ENCODE measurements around the gene PGBD5. TPM values are rescaled to one million over a fixed set of nuclear protein-coding genes. Genes with fewer than 3 reads are reported as not detected.
A peak's percentile ranks its signal among the peaks of the same experiment; 100 is the strongest.

The PGBD5 gene
- polyA plus RNA-seq, 1 donor from 2014 or later, result not detected

DNA sequence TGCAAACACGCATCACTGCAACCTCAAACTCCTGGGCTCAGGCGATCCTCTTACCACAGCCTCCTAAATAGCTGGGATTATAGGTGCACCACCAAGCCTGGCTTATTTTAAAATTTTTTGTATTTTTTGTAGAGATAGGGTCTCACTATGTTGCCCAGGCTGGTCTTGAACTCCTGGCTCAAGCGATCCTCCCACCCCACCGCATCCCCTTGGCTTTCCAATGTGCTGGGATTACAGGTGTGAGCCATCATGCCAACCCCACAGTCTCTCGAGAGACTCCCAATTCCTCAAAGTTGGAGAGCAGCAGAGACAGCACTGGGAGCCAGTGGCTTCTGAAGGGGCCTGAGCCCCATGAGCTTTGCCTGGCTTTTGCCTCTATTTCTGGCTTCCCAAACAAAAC lies 42.7 kb downstream of the PGBD5 start:
- no peak overlapping the region for H3K4me3 Mint-ChIP-seq
- peaks cover 11% of the 10 kb centered on the region for H3K27me3 Mint-ChIP-seq
- peaks cover 6 to 10% (median 8%) of the 10 kb centered on the region in 3 donors for H3K9me3 Mint-ChIP-seq
- H3K36me3 Mint-ChIP-seq, result peaks cover 1% of the 10 kb centered on the region
- peaks cover 0 to 2% (median 0%) of the 10 kb centered on the region in 3 donors for H3K4me1 Mint-ChIP-seq
- no peak overlapping the region for H3K27ac Mint-ChIP-seq

DNA sequence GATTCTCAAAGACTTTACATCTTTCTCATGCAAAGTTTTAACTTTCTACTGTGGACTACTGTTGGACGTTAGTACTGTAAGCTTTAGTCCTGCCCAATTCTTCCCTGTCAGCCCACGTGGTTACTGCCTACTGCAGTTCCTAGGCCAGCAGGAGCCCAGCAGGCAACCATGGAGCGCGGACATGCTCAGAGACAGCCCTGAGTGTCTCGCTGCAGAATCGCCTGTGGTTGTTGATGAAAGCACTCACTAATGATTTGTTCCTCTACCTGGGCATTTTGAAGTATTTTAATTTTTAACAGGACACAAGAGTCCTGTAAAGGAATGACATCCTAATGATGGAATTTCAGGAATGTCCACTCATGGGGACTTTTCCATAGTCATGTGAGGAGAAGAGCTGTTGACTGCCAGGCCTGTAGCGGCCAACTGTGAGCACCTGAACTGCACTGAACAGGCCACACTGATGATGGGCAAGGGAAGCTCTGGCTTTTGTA lies 44.1 kb downstream of the PGBD5 start:
- Mint-ChIP-seq H3K27ac (no peak overlapping the region), H3K9me3 (peaks cover 6 to 10% (median 7%) of the 10 kb centered on the region in 3 donors), H3K27me3 (peaks cover 9% of the 10 kb centered on the region), H3K4me1 (peaks cover 0 to 2% (median 0%) of the 10 kb centered on the region in 3 donors), H3K36me3 (peaks cover 1% of the 10 kb centered on the region), H3K4me3 (no peak overlapping the region)

DNA sequence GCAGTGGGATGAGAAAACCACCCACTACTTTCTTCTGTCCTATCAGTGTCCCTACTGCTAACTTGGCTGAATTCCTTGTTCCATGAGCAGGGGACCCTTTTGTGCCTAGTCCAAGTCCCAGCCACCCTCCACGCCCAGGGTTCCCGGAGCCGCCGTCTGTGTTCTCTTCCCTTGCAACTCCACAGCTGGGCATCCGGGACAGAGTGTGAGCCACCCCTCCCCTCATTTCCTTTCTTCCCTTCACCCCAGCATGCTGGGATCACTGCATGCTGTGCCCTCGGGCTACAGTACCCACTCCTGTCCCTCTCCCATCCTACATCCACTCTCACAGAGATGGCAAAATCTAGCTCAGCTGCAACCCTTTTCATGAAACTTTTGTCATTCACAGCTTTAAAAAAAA lies 44.5 kb downstream of the PGBD5 start:
- Mint-ChIP-seq H3K27ac (no peak overlapping the region), H3K27me3 (peaks cover 9% of the 10 kb centered on the region), H3K36me3 (peaks cover 1% of the 10 kb centered on the region), H3K9me3 (peaks cover 6 to 10% (median 7%) of the 10 kb centered on the region in 3 donors), H3K4me3 (no peak overlapping the region), H3K4me1 (peaks cover 0 to 2% (median 0%) of the 10 kb centered on the region in 3 donors)

DNA sequence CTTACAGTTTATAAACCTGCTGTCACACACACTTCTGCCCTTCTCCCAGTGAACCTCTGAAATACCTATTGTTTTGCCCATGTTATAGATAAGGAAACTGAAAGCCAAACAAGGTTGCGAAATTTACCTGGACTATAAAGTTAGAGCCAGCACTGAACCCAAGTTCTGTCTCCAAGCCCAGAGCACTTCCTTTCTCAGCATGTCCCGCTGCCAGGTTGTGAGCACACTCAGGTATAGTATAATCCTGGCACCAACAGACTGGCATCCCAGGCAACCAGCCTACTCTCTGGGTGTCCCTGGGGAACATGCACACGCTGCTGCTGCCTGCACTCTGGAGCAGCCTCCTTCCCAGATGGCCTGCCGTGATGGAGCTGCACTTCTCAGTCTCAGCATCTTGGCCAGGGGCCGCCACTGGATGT lies 45.1 kb downstream of the PGBD5 start:
- peaks cover 9% of the 10 kb centered on the region for H3K27me3 Mint-ChIP-seq
- no peak overlapping the region for H3K4me3 Mint-ChIP-seq
- H3K36me3 Mint-ChIP-seq, result peaks cover 1% of the 10 kb centered on the region
- H3K9me3 Mint-ChIP-seq, result peaks cover 6 to 10% (median 7%) of the 10 kb centered on the region in 3 donors
- H3K4me1 Mint-ChIP-seq, result peaks cover 0 to 2% (median 0%) of the 10 kb centered on the region in 3 donors
- no peak overlapping the region for H3K27ac Mint-ChIP-seq

DNA sequence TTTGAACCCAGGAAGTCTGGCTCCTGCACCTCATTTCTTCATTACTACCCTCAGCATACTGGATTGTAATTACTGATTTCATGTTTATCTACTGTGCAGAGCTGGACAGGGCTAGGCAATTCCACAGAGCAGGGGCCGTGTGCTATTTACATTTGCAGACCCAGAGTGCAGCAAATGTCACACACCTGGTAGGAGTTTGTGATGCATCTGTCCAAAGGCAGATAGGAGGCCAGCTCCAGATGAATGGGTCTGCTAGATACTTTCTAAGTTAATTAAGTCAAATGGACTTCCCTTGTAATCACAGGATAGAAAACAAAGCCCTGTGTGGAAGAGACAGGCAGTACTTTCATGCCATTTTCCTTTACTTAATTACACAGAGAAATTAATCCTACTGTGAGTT lies 46.2 kb downstream of the PGBD5 start:
- Mint-ChIP-seq H3K27me3 (peaks cover 7% of the 10 kb centered on the region), H3K4me3 (no peak overlapping the region), H3K4me1 (peaks cover 0 to 2% (median 0%) of the 10 kb centered on the region in 3 donors)

DNA sequence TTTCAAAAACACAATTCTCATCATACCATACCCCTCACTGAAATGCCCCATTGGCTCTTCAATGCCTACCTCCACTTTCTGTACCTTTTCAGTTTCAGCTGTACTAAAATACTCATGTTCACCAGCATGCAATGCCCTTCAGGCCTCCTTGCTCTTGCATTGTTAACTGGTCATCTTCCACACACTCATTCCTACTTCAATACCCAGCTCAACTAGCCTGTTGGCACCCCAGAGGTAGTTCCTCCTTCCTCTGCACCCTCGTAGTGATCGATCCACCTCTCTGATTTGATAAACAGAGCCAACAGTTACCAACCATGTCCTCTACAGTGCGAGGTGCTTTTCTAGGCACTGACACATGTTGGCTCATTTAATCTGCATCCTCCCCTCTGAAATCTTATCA lies 46.7 kb downstream of the PGBD5 start:
- H3K4me3 Mint-ChIP-seq, result no peak overlapping the region
- H3K27ac Mint-ChIP-seq, result no peak overlapping the region
- peaks cover 7% of the 10 kb centered on the region for H3K27me3 Mint-ChIP-seq
- H3K4me1 Mint-ChIP-seq, result peaks cover 0 to 2% (median 0%) of the 10 kb centered on the region in 3 donors
- H3K9me3 Mint-ChIP-seq, result peaks cover 6 to 10% (median 7%) of the 10 kb centered on the region in 3 donors
- H3K36me3 Mint-ChIP-seq, result peaks cover 1% of the 10 kb centered on the region

More for the DNA sequence above, 46.2 kb downstream of the PGBD5 start:
- H3K9me3 Mint-ChIP-seq, result peaks cover 6 to 10% (median 7%) of the 10 kb centered on the region in 3 donors
- peaks cover 1% of the 10 kb centered on the region for H3K36me3 Mint-ChIP-seq
- no peak overlapping the region for H3K27ac Mint-ChIP-seq

DNA sequence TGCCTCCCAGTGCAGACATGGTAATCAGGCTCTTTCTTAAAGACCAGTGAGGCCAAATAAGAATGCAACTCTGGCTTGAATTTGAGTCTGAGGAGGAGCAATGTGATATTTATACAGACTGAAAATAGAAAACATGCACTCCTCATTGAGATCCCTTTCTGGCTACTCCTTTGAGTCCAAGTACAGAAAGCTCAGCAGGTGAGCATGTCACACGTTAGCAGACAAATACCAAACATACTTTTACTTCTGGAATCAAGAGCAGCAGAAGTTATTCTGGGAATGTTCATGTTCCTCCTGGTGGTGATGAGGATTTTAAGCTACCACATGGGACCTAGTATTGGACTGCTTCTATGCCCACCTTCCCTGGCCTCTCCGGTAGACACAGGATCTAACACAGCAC lies 48.3 kb downstream of the PGBD5 start:
- peaks cover 5% of the 10 kb centered on the region for H3K27me3 Mint-ChIP-seq
- peaks cover 6 to 10% (median 7%) of the 10 kb centered on the region in 3 donors for H3K9me3 Mint-ChIP-seq
- H3K4me1 Mint-ChIP-seq, result peaks cover 0 to 2% (median 0%) of the 10 kb centered on the region in 3 donors
- H3K4me3 Mint-ChIP-seq, result no peak overlapping the region
- H3K27ac Mint-ChIP-seq, result no peak overlapping the region
- peaks cover 1% of the 10 kb centered on the region for H3K36me3 Mint-ChIP-seq

DNA sequence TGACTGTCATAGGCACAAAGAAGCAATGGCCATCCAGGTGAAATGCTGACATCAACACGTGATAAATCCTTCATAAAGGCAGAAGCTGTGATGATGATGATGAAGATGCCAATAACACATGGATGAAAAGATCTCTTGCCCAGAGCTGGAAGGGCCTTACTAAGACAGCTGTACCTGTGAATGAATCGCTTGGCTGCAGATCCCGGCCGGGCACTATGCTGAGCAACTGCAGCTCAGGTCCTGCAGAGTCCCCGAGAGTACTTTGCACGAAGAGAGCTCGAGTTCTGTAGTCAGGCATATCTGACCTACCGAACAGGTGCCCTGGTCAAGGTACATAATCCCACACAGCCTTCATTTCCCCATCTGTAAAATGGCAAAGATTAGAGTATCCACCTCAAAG lies 48.8 kb downstream of the PGBD5 start:
- no peak overlapping the region for H3K4me3 Mint-ChIP-seq
- no peak overlapping the region for H3K27ac Mint-ChIP-seq
- H3K36me3 Mint-ChIP-seq, result no peaks in the 10 kb centered on the region
- H3K4me1 Mint-ChIP-seq, result peaks cover 0 to 2% (median under 1%) of the 10 kb centered on the region in 3 donors
- peaks cover 5% of the 10 kb centered on the region for H3K27me3 Mint-ChIP-seq
- peaks cover 6 to 10% (median 7%) of the 10 kb centered on the region in 3 donors for H3K9me3 Mint-ChIP-seq

DNA sequence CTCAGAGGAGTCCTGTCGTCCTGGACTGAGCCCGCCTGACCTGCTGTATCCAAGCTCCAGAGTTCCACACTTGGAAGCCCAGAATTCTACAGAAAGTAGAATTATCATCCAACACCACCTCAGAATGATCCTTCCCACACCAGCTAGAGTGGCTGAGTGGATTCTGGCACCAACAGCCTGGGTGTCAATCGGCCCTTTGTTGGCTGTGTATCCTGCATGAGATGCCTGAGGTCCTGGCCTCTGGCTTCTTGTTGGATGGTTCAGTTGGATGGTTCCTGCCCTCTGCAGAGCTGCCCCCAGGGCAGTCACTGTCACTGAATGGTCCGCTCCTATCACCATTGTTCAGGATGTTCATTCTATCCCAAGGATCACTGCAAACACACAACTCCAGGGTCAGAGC lies 49.8 kb downstream of the PGBD5 start:
- Mint-ChIP-seq H3K27me3 (peaks cover 2% of the 10 kb centered on the region), H3K9me3 (peaks cover 6 to 10% (median 7%) of the 10 kb centered on the region in 3 donors), H3K4me3 (no peak overlapping the region), H3K36me3 (no peaks in the 10 kb centered on the region), H3K27ac (no peak overlapping the region), H3K4me1 (peaks cover 0 to 3% (median 2%) of the 10 kb centered on the region in 3 donors)

DNA sequence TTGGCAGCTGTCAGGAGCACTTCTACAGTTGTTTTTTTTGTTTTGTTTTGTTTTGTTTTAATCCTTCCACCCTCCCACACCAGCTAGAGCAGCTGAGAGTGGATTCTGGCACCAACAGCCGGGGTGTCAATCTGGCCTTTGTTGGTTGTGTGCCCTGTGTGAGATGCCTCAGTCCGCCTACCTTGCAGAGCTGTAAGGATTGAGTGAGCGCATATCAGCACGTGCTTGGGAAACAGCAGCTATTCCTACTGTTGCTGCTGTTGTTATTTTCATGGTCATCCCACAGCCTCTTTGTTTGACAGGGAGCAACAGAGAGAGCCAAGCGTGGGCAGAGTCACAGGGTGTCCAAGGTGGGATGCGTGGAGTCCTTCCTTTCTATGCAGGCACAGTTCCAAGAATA lies 50.4 kb downstream of the PGBD5 start:
- Mint-ChIP-seq H3K4me1 (peaks cover 0 to 3% (median 2%) of the 10 kb centered on the region in 3 donors), H3K27ac (no peak overlapping the region), H3K4me3 (no peak overlapping the region), H3K36me3 (no peaks in the 10 kb centered on the region), H3K27me3 (peaks cover 2% of the 10 kb centered on the region), H3K9me3 (peaks cover 6 to 10% (median 7%) of the 10 kb centered on the region in 3 donors)

DNA sequence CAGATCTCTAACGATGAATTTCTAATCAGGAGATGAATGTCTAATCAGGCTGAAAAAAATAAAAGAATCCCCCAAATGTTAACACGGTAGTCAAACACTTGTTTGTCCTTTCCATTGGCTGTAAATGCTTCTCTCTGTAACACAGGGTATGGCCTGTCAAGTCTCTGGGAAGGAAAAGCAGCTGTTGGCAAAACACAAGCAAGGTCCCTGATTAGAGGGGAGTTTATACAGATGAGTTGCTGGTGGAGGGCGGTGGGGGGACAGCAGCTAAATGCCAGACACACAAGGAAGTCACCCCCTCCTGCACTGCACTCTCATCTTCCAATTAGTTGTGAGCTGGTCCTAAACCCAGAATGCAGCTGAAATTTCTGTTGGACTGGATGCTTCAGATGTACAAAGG lies 51.0 kb downstream of the PGBD5 start:
- peaks cover 6 to 10% (median 7%) of the 10 kb centered on the region in 3 donors for H3K9me3 Mint-ChIP-seq
- no peak overlapping the region for H3K4me3 Mint-ChIP-seq
- peaks cover 2% of the 10 kb centered on the region for H3K27me3 Mint-ChIP-seq
- H3K4me1 Mint-ChIP-seq, result peaks cover 0 to 3% (median 2%) of the 10 kb centered on the region in 3 donors
- no peak overlapping the region for H3K27ac Mint-ChIP-seq
- no peaks in the 10 kb centered on the region for H3K36me3 Mint-ChIP-seq

DNA sequence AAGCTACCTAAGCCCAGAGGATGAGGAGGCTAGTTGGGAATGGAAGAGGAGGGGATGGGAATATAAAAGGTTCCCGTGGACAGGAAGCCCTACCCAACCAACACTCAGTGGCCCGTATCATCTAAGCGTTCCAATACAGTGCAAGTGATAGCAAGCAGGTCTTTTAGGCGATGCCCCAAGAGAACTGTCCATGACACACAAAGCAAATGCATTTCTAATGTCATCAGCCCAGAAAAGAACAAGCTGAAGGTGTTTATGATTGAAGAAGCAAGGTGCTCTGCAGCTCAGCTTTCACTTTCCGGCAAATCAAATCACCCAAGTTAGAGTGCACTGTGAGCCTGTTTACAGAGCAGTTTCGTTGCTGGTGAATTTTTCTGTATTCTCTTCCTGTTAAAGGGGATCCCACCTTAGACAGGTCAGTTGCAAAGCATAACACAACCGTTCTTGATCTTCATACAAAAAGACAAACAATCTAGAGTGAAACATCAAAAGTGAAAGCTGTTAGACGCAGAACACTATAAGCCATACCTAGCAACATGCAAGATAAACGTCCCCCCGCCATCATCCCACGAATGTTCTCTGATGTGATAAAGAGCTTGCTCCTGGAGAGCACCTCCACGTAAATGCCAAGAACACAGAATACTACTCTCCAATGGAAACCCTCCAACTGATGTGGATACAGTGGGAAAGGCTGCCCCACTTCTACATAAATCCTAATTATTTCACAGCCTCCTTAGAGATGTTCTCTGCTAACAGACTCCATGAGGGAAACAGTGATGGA lies 54.0 kb downstream of the PGBD5 start:
- no peak overlapping the region for H3K4me3 Mint-ChIP-seq
- no peaks in the 10 kb centered on the region for H3K9me3 Mint-ChIP-seq
- no peak overlapping the region for H3K27ac Mint-ChIP-seq
- no peaks in the 10 kb centered on the region for H3K36me3 Mint-ChIP-seq
- peaks cover 0 to 3% (median 0%) of the 10 kb centered on the region in 3 donors for H3K4me1 Mint-ChIP-seq
- H3K27me3 Mint-ChIP-seq, result peaks cover 3% of the 10 kb centered on the region

DNA sequence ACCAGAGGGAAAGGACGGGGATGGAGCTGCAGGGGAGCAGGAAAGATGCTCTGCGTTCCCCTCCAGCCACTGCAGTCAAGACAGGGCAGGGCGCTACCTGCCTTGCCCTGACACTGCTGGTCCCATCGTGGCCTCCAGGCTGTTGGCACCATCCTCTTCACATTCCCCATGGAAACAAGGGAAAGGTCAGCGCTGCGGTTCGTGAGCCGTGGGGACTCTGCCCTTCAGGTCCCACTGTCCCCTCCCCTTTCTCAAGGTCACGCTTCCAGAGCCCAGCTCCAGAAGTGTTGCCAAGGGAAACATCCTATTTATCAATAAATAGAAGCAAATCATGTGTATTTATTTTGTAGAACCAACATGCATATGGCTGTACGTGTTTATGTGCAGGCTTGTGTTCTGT lies 56.0 kb downstream of the PGBD5 start:
- peaks cover 3% of the 10 kb centered on the region for H3K27me3 Mint-ChIP-seq
- H3K4me1 Mint-ChIP-seq, result peaks cover 0 to 3% (median 0%) of the 10 kb centered on the region in 3 donors
- H3K9me3 Mint-ChIP-seq, result no peaks in the 10 kb centered on the region
- peak overlapping the region in 1 of 4 donors; percentile 63 for H3K4me3 Mint-ChIP-seq
- no peaks in the 10 kb centered on the region for H3K36me3 Mint-ChIP-seq
- H3K27ac Mint-ChIP-seq, result no peak overlapping the region

DNA sequence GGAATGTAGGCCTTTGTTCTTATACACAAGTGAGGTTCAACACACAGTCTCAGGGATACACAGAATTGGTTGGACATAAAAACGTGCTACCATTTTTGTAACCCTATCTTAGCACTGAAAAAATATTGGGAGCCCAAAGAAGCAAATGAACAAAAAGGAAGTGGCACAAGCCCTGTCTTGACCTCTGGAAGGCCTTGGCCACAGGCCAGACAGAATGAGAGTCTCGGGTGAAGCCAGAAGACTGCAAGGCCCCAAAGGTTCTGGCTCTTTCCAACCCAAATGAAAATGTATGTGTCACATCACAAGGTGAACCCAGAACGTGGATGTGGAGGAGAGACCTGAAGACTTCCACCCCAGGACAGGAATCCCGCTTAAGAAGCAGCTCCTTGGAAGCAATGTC lies 57.3 kb downstream of the PGBD5 start:
- Mint-ChIP-seq H3K9me3 (no peaks in the 10 kb centered on the region), H3K27me3 (peaks cover 3% of the 10 kb centered on the region), H3K36me3 (no peaks in the 10 kb centered on the region), H3K4me3 (no peak overlapping the region), H3K27ac (no peak overlapping the region), H3K4me1 (peaks cover 0 to 3% (median 0%) of the 10 kb centered on the region in 3 donors)

DNA sequence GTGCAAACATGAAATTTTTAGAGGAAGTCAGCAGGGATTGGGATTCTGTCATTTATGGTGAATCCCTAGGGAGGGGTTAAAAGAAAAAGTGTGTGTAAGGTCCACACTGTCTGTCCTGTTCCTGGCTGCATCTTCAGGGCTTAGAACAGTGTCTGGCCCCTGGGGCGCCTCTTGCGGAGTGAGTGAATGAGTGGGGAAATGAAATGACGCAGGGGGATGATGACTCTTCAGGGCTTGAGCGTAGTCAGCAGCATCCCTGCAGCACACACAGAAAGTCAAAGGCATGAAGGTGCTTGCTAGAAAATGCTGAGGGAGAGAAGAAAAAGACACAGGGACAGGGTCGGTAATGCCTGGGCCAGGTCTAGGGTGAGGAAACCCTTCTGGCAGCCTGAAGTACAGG lies 57.8 kb downstream of the PGBD5 start:
- Mint-ChIP-seq H3K36me3 (no peaks in the 10 kb centered on the region), H3K27me3 (peaks cover 3% of the 10 kb centered on the region), H3K4me1 (peaks cover 0 to 3% (median 0%) of the 10 kb centered on the region in 3 donors), H3K9me3 (no peaks in the 10 kb centered on the region), H3K4me3 (no peak overlapping the region), H3K27ac (no peak overlapping the region)

All from IgD-negative memory B cell (primary cell).